DMS114 treated with DMSO at 0.1 percent for 48 hours (cell line): ENCODE results near the gene RUVBL2.
"Not testable (repeated sequence)": the region's sequence is repeated elsewhere in the genome, so short reads cannot be mapped to it uniquely, and the experiment has no call there.

ENCODE experiments used
- DNase-seq: peaks from one replicate; lab custom pipeline; 2025; ENCODE audit not compliant: unreplicated experiment; lab: John Stamatoyannopoulos, UW

RUVBL2 gene

DNA sequence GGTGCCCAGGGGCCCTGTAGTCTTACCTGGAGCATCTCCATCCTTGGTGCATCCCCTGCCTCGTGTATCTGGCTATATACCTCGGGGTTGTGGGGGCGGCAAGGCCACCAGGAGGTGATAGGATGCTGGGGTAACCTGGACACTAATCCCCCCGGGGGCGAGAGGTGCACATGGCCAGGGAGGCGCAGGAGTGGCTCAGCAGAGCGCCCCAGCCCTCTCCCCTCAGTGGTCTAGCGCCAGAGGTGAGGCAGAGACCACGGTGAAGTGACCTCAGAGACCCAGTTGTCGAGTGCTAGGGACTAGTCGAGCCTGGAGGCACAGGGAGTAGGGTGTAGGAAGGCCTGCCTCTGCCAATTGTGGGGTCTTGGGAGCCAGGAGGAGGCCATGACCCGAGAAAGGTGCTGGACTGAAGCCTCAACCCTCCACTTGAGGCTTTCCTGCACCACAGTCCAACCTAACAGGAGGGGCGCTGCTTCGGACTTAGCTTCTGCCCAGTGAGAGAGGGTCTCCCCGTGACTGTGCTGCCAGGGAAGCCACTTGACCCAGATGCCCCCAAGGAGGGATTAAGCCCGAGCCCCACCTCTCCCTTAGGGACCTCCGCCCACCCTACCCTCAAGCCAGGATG, 23.5 kb downstream of the RUVBL2 start, which contains the start of gene LHB:
TSS of gene LHB (minus strand) at position 51 of the 625 bp plus-strand sequence. CDS start at position 41, 10 bp downstream.
- DNase-seq = no peak

DNA sequence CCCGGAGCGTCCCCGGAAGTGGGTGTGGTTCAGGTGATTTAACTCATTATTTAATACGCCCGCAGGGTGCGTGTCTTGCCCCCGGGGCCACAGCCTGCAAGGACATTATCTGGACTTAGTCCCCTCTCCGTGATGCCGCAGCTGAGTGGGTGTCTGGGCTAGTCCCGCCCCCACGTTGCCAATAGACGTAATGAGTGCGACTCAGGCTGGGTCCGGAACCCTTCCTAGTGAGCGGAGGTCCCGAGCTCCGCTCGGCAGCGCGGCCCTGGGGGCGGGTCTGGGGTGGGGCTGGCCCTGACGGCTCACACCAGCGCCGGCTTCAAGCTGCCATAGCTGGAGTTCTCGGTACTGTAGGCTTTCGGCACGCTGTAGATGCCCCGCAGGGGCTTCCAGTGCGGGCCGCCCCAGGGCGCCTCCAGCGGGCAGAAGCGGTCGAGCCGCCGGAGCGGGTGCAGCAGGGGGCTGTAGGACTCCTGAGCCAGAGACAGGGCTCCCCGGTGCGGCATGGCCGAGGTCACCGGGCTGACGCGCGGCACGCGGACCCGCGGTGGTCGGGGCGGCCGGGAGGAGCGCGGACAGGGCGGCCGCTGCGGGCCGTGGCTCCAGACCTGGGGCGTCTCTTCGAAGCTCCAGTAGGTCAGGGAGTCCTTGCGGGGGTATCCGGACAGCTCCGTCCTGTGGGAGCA, 24.1 kb downstream of the RUVBL2 start:
- no peak for DNase-seq

DNA sequence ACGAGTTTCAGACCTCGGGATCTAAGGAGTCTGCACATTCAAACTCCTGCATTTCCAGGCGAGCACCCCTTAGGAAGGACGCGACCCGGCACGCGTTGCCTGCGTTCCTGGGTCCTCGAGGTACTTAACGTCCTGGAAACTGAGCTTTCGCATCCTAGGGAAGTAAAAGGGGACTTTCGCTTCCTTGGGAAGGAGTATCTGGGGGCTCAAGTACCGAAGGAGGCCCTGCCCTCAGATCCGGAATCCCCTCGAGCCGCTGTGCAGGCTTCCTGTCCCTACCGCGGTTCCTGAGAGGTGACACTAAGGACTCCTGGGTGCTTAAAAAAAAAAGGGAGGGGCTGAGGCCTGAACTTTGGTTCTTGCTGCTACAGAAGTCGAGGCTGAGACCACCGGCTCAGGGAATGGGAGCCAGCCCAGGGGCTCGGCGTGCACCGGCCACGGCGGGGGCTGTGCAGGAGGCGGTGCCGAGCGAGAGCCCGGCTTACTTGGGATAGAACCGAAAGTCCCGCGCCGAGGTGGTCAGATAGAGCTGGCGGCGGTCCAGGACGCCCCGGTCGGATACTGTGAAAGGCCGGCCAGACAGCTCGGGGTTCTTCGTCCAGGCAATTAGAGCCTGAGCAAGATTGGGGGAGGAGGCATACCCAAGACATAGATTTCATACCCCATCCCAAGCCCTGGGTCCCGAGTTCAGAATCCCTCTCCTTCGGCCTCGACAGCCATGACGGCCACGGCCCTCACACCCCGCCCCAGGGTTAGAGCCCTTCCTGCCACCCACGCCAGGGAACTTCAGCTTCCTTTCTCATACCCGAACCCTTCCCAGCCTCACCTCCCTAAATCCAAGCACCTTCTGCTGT, 24.9 kb downstream of the RUVBL2 start:
- DNase-seq = not testable (repeated sequence)

DNA sequence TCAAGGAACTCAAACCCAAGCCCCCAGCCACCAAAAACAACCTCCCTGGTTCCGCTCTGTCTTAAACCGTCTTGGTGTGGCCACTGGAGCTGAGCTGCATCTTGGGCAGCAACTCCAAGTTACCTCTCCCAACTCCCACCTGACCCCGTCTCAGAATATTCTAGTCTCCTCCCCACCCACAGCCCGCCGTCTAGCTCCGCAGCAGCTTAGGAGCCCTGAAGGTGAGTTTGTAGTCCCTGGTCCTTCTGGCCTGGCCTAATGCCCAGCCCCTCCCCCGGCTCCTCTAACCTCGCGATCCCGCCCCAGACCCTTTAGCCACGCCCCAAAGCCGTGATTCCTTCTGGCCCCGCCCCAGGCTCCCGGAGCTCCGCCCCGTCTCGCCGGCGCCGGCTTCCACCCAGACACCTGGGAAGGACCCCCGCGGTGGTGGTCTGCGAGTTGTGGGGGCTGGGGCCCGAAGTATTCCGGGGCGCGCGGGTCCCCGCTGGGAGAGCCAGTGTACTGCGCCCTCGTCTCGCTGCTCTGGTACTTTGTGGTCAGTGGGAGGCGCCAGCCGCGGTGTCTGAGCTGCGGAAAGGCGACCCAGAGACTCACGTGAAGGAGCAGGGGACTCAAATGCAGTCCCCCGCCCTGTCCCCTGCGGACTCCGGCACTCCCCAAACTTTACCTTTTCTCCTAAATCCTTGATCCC, 25.7 kb downstream of the RUVBL2 start:
- DNase-seq = no peak

DNA sequence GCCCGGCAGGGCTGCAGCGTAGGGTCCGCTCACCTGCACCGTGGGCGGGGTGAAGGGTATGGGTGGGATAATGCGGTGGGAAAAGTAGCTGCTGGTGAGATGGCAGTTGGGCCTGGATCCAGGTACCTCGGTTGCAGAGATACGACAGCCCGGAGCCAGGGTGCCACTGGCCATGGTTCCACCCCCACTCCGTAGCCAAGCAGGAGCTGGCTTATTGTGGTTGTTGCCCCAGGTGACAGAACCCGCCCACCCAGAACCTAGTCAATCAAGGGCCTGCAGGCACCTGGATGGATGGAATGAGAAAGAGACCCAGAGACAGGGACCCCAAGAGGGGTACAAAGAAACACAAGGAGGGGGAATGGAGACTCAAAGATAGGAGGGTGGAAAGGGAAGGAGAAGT, 26.7 kb downstream of the RUVBL2 start:
- DNase-seq = no peak

DNA sequence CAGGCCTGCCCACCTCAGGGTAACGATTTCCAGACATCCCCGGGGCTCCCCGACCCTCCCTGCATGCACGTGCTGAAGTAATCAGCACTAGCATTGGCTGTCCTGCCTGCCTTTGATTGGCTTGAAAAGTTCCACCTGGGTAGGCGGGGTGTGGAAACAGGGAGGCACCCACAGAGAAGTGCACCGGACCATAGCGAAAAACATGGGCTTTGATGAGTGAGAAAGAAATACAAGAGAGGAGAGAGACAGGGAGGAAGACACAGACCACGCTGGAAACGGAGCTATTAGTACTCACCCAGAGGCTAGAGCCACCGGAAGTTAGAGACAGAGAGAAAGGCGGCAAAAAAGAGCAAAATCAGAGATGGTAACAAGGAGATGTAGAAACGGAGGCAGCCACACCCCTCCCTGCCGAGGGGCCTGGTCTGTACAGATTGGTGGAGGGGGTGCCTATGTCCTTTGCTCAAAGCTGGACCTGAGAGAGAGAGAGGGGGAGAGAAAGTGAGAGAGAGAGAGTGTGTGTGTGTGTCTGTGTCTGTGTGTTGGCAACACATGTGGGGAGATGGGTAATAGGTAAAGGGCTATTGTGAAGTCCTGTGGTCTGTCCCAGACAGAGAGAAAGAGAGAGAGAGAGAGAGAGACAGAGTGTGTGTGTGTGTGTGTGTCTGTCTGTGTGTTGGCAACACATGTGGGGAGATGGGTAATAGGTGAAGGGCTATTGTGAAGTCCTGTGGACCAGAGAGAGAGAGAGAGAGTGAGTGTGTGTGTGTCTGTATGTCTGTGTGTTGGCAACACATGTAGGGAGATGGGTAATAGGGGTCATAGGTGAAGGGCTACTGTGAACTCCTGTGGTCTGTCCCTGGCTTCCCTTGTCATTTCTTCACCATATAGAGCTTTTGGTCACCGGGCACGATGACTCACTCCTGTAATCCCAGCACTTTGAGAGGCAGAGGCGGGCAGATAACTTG, 27.5 kb downstream of the RUVBL2 start:
- DNase-seq = no peak

DNA sequence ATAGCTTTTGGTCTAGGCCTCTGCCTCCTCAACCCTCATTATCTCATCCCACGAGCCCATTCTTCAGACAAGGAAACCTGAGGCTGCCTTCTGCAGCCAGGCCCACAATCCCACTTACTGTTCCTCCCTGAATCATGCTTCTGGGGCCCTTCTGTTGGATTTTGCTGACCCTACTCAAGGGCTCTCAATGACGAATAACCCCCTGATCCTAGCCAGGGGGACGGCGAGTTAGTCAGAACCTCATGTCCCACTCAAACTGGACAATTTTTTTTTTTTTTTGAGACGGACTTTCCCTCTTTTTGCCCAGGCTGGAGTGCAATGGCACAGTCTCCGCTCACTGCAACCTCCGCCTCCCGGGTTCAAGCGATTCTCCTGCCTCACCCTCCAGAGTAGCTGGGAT, 28.4 kb downstream of the RUVBL2 start:
- DNase-seq = no peak

DNA sequence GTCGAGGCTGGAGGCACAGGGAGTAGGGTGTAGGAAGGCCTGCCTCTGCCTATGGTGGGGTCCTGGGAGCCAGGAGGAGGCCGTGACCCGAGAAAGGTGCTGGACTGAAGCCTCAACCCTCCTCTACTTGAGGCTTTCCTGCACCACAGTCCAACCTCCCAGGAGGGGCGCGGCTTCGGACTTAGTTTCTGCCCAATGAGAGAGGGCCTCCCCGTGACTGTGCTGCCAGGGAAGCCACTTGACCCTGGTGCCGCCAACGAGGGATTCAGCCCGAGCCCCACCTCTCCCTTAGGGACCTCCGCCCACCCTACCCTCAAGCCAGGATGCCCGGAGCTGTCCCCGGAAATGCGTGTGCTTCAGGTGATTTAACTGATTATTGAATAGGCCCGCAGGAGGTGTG, 30.5 kb downstream of the RUVBL2 start, which contains the start of gene CGB3:
TSS of gene CGB3 (minus strand) at position 101 of the 400 bp plus-strand sequence. CDS start 362 bp downstream, outside the sequence.
- DNase-seq = not testable (repeated sequence)

DNA sequence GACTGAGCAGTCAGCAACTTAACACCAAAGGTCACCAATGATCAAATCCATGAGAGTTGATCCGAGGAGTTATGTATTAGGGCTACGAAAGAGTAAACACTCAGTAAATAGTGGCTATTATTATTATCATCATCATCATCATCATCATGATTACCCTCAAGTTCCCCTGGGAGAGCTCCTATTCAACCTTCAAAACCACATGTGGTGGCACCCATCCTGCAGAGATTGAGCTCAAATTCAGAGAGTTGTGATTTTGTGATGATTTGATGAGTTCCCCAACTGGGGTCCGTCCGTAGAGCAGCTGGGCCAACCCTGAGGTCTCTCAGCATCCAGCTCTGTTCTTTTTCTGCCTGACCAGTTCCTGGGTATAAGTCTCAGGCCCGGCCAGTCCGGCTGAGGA, 31.4 kb downstream of the RUVBL2 start:
- not testable (repeated sequence) for DNase-seq

DNA sequence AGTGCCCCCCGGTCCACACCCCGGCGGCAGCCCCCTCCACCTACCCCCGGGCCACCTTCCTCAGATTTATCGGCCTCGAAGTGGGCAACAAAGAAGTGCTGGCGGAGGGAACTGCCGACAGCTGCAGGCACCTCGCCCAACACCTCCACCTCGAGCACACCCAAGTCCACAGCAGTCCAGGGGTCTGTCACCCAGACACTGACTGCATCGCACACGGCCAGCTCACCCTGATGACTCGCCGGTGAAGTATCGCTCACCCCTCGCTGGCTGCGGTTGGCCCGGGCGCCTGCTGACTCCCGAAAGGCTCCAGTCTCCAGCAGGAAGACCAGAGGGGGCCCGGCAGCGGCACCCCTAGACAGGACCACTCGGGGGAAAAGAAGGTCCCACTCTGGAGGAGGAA, 31.9 kb downstream of the RUVBL2 start:
- DNase-seq = not testable (repeated sequence)

DNA sequence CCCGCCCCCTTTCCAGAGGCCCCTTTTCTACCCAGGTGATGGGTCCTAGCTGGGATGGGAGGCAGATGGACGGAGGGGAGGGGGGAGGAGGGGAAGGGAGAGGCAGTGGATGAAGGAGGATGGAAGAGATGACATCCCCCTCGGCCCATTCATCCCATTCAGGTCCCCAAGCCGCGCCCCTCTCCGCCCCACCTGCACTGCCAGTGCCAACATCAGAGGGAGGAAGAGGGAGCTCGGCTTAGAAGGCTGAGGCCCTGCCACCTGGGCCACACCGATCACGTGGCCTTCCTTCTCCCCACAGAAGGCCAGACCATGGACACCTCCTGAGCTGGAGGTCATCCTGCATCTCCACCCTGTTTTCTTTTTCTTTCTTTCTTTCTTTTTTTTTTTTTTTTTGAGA, 35.0 kb downstream of the RUVBL2 start:
- DNase-seq = not testable (repeated sequence)

DNA sequence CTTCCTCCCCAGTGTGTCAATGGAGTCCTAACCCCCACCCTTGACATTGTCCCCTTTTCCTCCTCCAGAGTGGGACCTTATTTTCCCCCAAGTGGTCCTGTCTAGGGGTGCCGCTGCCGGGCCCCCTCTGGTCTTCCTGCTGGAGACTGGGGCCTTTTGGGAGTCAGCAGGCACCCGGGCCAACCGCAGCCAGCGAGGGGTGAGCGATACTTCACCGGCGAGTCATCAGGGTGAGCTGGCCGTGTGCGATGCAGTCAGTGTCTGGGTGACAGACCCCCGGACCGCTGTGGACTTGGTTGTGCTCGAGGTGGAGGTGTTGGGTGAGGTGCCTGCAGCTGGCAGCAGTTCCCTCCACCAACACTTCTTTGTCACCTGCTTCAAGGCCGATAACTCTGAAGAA, 36.1 kb downstream of the RUVBL2 start:
- not testable (repeated sequence) for DNase-seq

DNA sequence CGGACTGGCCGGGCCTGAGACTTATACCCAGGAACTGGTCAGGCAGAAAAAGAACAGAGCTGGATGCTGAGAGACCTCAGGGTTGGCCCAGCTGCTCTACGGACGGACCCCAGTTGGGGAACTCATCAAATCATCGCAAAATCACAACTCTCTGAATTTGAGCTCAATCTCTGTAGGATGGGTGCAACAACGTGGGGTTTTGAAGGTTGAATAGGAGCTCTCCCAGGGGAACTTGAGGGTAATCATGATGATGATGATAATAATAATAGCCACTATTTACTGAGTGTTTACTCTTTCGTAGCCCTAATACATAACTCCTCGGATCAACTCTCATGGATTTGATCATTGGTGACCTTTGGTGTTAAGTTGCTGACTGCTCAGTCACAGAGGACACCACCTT, 36.6 kb downstream of the RUVBL2 start:
- not testable (repeated sequence) for DNase-seq

DNA sequence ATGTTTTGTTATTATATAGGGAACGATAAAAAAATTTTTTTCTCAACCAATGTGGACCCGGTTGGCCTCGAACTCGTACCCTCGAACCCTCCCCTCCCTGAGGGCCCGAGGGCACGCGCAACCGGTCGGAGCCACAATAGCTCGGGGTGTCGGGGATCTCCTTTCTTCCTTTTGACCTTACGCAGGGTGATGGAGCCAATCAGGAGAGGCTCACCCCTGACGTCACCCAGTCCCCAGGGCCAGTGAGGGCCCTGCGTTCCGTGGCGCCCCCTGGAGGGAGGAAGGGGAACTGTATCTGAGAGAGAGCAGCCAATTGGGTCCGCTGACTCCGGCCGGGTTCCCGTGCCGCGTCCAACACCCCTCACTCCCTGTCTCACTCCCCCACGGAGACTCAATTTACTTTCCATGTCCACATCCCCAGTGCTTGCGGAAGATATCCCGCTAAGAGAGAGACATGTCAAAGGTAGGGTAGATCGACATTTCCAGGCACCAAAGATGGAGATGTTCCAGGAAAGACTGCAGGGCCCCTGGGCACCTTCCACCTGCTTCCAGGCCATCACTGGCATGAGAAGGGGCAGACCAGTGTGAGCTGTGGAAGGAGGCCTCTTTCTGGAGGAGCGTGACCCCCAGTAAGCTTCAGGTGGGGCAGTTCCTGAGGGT, 38.1 kb downstream of the RUVBL2 start, which contains the start of gene CGB2:
TSS of gene CGB2 (plus strand) at position 249 of the 660 bp plus-strand sequence. CDS start at position 455, 206 bp downstream.
- not testable (repeated sequence) for DNase-seq

DNA sequence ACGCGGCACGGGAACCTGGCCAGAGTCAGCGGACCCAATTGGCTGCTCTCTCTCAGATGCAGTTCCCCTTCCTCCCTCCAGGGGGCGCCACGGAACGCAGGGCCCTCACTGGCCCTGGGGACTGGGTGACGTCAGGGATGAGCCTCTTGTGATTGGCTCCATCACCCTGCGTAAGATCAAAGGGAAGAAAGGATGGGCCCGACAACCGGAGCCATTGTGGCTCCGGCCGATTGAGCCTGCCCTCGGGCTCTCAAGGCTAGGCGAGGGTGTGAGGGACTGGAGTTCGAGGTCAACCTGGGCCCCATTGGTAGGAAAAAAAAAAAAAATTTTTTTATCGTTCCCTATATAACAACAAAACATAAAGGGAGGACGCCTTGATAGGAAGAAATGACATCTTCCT, 43.1 kb downstream of the RUVBL2 start, which contains the start of gene CGB1:
TSS of gene CGB1 (minus strand) at position 81 of the 400 bp plus-strand sequence. CDS start 184 bp downstream, outside the sequence.
- DNase-seq = not testable (repeated sequence)

DNA sequence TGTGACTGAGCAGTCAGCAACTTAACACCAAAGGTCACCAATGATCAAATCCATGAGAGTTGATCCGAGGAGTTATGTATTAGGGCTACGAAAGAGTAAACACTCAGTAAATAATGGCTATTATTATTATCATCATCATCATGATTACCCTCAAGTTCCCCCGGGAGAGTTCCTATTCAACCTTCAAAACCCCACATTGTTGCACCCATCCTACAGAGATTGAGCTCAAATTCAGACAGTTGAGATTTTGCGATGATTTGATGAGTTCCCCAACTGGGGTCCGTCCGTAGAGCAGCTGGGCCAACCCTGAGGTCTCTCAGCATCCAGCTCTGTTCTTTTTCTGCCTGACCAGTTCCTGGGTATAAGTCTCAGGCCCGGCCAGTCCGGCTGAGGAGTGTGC, 44.4 kb downstream of the RUVBL2 start:
- not testable (repeated sequence) for DNase-seq

DNA sequence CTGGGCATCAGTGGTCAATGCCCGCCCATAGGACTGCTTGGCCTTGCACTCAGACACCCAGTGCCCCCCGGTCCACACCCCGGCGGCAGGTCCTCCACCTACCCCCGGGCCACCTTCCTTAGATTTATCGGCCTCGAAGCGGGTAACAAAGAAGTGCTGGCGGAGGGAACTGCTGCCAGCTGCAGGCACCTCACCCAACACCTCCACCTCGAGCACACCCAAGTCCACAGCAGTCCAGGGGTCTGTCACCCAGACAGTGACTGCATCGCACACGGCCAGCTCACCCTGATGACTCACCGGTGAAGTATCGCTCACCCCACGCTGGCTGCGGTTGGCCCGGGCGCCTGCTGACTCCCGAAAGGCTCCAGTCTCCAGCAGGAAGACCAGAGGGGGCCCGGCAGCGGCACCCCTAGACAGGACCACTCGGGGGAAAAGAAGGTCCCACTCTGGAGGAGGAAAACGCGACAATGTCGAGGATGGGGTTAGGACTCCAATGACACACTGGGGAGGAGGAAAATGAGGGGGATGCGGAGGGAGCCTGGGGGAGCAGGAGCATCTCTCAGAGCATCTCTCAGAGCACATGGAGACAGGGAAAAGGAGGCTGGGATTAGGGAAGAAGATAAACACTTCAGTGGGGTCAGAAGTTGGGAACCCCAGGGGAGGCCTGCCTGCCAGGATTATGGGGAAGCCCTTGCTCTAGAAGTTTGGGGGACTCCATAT, 45.0 kb downstream of the RUVBL2 start:
- DNase-seq = not testable (repeated sequence)

DNA sequence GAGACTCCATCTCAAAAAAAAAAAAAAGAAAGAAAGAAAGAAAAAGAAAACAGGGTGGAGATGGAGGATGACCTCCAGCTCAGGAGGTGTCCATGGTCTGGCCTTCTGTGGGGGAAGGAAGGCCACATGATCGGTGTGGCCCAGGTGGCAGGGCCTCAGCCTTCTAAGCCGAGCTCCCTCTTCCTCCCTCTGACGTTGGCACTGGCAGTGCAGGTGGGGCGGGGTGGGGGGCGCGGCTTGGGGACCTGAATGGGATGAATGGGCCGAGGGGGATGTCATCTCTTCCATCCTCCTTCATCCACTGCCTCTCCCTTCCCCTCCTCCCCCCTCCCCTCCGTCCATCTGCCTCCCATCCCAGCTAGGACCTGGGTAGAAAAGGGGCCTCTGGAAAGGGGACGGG, 46.0 kb downstream of the RUVBL2 start:
- DNase-seq = not testable (repeated sequence)
